NCI-H1092 treated with DMSO at 0.1 percent for 48 hours (cell line): Measurements from ENCODE around the gene CALR.
"Not testable (repeated sequence)": the region's sequence is repeated elsewhere in the genome, so short reads cannot be mapped to it uniquely, and the experiment has no call there.

Source experiments
- DNase-seq: peaks from one replicate; lab custom pipeline; 2025; lab: John Stamatoyannopoulos, UW

CALR gene

DNA sequence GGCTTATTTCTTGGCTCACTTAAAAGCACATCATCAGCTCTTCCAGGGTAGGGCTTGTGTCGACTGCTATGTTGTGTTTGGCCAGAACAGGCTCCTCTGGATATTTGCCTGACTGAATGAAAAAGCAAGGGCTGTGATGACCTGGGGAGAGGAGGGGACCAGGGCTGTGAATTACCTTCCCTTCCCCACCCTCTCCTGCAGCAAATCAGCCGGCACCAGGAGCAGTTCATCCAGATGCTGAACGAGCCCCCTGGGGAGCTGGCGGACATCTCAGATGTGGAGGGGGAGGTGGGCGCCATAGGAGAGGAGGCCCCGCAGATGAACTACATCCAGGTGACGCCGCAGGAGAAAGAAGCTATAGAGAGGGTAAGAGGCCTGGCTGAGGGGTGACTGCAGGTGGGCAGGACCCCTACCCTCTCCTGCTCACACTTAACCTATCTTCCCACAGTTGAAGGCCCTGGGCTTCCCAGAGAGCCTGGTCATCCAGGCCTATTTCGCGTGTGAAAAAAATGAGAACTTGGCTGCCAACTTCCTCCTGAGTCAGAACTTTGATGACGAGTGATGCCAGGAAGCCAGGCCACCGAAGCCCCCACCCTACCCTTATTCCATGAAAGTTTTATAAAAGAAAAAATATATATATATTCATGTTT, 14.2 kb downstream of the CALR start:
- peak; percentile 73 for DNase-seq

DNA sequence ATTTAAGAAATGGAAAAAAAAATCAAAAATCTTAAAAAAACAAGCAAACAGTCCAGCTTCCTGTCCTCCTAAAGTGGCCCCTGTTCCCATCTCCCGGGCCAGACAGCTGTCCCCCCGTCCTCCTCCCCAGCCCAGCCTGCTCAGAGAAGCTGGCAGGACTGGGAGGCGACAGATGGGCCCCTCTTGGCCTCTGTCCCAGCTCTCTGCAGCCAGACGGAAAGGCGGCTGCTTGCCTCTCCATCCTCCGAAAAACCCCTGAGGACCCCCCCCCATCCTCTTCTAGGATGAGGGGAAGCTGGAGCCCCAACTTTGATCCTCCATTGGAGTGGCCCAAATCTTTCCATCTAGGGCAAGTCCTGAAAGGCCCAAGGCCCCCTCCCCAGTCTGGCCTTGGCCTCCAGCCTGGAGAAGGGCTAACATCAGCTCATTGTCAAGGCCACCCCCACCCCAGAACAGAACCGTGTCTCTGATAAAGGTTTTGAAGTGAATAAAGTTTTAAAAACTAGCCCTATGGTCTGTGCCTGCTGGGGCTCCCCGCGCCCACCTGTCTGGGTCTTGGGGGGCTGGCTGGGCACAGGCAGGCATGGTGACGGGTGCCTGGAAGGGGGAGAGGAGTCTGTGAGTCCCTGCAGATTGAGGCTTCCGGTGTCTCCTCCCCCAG, 14.9 kb downstream of the CALR start:
- DNase-seq: peak; percentile 75

DNA sequence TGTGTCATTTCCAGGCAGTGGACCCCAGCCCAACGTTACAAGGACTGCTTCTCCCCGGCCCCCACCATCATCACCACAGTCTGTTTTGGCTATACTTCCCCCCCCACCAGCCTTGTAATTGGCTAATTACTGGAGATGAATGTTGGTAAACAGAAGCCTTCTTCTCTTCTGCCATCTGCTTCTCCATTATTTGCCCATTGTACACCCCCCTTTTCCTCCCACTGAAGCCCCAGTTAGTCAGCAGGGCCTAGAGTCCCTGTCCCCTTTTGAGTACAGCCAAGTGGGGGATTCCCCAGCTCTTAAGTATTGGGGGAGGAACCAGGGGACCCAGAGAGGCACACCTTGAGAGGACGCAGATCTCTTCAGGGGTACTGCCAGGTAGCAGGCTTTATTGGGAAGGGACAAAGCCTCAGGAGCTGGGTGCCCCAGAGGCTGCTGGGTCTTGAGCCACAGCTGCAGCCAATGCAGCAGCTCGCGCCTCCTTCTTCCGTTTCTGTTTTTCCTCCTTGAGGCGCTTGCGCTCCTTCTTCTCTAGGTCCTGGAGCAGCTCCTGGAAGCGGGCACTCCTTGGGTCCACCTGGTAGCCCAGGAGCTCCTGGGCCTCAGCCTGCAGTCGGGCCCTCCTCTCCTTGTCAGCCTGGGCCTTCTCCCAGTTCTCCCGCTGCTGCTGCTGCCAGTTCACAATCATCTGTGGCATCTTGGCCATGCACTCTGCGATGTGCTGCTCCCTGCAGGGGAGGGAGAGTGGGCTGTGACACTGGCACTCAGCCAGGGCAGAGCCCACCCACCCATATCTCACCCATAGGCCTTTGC, 15.6 kb downstream of the CALR start:
- peak; percentile 48 for DNase-seq

DNA sequence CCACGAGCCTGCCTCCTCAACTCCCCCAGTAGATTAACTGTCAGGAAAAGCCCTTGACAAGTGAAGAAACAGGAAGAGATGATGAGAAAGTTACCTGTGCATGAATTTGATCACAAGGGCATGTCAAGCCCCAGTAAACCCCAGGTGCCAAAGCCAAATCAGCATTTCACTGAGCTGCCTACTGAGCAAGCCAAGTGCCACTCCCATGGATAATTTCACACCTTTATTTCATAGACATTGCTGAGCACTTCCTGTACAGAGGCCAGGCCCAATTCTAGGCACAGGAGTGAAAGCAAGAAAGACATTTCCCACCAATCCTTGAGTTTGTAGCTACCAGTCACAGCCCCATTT, 16.2 kb downstream of the CALR start:
- no peak for DNase-seq

DNA sequence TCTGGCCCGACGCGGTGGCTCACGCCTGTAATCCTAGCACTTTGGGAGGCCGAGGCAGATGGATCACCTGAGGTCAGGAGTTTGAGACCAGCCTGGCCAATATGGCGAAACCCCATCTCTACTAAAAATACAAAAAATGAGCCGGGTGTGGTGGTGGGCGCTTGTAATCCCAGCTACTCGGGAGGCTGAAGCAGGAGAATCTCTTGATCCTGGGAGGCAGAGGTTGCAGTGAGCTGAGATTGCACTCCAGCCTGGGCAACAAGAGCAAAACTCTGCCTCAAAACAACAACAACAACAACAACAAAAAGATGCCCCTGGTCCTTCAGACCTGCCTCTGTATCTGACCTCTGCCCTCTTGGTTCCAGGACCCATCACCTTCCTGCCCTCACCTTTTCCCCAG, 17.2 kb downstream of the CALR start:
- not testable (repeated sequence) for DNase-seq

DNA sequence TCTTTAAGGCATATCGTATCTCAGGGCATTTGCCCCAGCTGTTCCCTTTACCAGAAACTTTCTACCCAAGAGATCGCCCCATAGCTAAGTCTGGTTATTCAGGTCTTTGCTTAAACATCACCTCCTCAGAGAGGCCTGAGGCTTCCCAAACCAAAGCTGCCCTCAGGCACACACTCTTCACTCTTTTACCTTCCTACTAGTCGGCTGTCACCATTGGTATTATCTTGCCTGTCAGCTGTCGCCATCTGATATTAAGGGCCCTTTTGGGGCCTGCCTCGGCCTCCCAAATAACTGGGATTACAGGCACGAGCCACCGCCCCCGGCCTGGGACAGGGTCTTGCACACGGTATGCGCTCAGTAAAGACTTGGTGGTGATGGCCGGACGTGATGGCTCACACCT, 17.6 kb downstream of the CALR start:
- DNase-seq: no peak

DNA sequence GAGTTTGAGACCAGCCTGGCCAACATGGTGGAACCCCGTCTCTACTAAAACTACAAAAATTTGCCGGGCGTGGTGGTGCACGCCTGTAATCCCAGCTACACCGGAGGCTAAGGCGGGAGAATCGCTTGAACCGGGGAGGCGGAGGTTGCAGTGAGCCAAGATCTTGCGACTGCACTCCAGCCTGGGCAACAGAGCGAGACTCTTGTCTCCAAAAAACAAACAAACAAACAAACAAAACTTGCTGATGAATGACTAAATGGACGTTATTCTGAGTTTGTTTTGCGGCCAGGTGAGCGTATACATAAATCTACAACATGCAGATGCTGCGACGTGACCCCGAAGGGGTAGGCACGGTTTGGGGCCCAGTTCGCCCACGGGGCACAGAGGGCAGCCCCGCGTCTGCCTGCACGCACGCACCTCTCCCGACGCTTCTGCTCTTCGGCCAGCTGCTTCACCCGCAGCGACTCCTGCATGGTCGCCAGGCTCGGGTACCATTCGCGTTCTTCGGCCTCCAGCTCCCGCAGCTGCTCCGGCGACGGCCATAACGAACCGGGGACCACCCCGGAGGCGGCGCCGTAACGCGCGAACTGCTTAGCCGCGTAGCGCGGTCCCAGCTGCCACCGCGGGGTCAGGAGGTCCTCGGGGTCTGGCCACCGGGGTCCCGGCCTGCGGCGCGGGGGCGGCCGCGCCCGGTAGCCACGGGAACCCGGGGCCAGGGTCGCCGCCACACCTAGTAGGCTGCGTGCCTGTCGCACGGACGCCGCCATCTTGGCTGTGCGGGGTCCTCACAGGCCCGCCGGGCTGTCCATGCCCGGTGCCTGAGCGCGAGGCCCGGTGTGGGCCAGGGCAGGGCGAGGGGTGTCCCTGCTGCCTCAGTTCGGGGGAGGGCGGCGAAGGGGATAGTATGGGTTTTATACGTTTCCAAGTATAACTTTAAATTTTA, 18.3 kb downstream of the CALR start, which contains the start of gene GADD45GIP1:
TSS of gene GADD45GIP1 (minus strand) at position 778 of the 943 bp plus-strand sequence. CDS start at position 767, 11 bp downstream.
- peak; percentile 69 for DNase-seq

DNA sequence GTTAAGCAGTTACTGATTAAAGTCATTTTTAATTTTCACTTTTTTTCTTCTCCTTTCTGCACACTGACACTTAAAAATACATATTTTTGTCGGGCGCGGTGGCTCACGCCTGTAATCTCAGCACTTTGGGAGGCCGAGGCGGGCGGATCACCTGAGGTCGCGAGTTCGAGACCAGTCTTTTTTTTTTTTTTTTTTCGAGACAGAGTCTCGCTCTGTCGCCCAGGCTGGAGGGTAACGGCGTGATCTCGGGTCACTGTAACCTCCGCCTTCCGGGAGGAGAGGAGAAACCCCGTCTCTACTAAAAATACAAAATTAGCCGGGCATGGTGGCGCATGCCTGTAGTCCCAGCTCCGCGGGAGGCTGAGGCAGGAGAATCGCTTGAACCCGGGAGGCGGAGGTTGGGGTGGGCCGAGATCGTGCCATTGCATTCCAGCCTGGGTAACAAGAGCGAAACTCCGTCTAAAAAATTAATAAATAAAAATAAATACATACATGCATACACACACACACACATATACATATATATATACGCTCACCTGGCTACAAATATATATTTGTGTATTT, 19.1 kb downstream of the CALR start:
- not testable (repeated sequence) for DNase-seq

DNA sequence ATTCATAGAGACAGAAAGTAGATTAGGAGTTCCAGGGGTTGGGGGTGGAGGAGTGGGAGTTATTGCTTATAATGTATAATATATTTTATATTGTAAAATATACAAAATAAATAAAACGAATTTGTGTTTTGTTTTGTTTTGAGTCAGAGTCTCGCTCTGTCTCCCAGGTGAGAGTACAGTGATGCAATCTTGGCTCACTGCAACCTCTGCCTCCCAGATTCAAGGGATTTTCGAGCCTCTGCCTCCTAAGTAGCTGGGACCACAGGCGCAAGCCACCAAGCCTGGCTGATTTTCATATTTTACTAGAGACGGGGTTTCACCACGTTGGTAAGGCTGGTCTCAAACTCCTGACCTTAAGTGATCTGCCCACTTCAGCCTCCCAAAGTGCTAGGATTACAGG, 21.1 kb downstream of the CALR start:
- no peak for DNase-seq

DNA sequence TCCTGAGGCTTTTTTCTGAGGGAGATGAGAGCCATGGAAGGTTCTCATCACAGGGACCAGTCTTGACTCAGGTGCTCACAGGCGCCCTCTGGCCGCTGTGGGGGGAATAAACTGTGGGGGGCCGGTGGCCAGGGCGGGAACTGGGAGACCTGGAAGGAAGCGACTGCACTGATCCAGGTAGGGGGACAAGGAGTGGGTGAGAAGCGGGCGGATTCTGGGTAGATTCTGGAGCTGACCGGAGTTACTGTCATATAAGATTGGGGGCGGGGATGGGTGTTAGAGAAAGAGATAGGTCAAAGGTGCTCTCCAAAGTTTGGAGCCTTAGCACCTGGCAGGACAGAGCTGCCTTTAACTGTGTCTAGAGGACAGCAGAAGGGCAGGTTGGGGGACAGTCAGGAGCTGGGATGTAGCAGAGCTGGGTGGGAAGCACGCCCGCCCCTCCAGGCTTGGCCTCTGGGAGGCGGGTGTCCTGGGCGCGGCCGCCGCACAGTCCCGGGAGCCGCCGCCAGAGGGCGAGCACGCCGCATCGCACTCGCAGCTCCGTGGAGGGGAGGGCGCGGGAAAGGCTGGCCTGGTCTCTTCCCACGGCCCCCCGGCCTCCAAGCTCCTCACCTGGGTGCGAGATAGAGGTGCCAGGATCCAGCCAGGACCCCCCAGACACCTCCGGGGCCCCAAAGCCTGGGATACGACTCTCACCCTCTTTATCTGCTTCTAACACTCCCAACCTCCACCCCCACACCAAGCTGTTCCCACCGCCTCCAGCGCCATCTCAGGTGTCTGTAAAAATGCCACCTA, 26.8 kb downstream of the CALR start:
- peak; percentile 83 for DNase-seq

DNA sequence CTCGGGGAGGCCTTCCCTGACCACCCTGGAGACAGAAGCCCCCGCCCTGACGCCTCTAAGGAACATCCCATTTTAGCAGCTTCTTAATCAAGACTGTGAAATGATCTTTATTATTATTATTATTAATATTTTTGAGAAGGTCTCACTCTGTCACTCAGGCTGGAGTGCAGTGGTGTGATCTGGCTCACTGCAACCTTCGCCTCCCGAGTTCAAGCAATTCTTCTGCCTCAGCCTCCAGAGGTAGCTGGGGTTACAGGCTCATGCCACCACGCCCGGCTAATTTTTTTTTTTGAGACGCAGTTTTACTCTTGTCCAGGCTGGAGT, 27.4 kb downstream of the CALR start:
- DNase-seq: no peak

DNA sequence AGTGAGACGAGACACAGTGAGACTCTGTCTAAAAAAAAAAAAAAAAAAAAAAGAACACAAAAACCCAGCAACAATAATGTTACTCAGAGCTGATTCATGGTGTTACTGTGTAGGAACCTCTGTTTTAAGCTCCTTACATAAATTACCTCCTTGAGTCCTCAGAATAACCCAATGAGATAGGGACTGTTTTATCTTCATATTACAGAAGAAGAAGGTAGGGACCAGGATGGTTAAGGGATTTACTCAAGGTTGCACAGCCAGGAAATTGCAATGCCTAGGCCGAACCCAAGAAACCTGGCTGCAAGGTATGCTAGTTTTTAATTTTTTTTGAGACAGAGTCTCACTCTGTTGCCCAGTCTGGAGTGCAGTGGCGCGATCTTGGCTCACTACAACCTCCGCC, 29.5 kb downstream of the CALR start:
- DNase-seq: no peak

DNA sequence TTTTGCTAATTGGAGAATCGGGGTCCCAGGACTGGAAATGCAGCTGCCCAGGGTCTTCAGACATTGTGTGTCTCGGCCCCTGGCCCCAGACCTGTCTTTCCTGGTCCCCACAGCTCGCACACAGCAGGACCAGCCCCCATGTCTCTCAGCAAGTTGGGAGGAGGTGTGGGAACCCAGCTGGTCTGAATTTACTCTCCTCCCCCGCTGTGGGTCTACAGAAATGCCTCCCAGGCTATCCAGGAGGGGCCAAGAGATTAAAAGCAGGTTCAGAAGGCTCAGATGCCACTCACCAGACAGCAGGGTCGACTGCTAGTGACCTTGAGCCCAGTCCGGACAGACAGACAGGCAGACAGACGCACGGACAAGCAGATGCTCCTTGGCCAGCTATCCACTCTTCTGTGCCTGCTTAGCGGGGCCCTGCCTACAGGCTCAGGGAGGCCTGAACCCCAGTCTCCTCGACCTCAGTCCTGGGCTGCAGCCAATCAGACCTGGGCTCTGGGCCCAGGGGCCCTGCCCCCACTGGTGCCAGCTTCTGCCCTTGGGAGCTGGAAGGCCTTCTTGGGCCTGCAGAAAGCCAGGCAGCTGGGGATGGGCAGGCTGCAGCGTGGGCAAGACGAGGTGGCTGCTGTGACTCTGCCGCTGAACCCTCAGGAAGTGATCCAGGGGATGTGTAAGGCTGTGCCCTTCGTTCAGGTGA, 31.0 kb downstream of the CALR start, which contains the start of gene DAND5:
TSS of gene DAND5 (plus strand) at position 285 of the 697 bp plus-strand sequence. CDS start at position 370, 85 bp downstream.
- DNase-seq: peak; percentile 42

DNA sequence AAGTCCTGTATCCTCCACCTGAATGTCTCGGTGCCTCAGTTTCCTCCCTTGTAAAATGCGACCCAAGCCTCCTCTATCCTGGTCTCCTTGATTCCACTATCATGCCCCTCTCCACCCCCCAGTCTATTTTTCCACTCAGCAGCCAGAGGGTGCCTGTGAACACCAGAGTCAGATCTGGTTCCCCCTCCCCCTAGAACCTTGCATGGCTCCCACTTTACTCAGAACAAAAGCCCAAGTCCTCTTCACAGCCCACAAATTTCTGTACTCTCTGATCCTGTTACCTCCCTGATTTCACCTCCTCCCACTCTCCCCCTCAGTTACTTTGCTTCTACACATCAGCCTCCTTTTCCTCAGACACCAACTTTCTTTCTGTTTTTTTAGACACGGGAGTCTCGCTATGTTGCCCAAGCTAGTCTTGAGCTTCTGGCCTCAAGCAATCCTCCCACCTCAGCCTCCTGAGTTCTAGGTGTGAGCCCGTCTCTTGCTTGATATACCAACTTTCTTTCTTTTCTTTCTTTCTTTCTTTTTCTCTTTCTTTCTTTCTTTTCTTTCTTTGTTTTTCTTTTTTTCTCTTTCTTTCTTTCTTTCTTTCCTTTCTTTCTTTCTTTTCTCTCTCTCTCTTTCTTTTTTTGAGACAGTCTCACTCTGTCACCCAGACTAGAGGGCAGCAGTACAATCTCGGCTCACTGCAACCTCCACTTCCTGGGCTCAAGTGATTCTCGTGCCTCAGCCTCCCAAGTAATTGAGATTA, 31.8 kb downstream of the CALR start:
- DNase-seq: no peak

DNA sequence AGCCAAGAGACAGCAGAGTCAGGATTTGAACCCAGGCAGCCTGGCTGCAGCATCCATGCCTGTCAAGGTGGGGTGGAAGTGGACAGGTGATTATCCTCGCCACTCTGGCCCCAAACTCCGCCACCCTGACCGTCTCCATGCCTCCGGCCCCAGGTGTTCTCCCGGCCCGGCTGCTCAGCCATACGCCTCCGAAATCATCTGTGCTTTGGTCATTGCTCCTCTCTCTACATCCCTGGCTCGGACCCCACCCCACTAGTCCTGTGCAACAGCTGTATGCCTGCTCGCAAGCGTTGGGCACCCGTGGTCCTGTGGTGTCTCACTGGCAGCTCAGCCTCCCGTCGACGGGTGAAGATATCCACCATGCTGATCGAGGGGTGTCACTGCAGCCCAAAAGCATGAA, 34.8 kb downstream of the CALR start:
- DNase-seq: no peak

DNA sequence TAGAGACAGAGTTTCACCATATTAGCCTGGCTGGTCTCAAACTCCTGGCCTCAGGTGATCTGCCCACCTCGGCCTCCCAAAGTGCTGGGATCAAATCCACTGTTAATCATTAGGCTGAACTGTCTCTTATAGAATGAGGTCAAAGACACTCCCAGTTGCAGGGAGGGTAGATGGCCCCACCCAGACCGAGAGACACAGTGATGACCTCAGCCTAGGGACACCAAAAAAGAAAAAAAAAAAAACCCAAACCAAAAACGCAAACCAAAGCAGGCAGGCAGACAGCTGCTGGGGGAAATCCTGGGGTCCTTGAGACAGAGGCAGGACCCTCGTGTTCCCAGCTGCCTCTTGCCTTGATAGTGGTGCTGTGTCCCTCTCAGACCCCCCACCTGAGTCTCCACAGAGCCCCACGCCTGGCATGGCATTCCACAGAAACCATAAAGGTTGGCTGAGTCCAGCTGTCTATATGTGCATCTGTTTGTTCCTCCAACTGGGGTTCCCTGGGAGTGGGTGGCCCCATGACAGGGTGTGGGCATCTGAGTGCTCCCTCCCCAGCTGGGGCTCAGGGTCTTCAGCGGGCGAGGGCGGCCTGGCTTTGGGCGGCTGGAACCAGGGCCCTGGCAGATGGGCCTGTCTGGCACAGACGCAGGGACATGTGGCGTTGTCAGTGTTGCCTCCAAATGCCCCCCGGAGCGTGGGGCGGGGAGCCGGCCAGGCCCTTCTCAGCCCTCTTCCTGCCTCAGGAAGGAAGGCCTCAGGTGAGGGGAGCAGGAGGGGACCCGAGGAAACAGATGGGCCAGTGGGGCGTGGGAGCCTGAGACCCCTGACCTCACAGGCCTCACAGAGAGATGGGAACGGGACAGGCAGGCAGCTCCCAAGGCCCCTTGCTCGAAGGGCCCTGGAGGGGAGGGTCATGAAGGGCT, 36.2 kb downstream of the CALR start:
- peak; percentile 31 for DNase-seq

DNA sequence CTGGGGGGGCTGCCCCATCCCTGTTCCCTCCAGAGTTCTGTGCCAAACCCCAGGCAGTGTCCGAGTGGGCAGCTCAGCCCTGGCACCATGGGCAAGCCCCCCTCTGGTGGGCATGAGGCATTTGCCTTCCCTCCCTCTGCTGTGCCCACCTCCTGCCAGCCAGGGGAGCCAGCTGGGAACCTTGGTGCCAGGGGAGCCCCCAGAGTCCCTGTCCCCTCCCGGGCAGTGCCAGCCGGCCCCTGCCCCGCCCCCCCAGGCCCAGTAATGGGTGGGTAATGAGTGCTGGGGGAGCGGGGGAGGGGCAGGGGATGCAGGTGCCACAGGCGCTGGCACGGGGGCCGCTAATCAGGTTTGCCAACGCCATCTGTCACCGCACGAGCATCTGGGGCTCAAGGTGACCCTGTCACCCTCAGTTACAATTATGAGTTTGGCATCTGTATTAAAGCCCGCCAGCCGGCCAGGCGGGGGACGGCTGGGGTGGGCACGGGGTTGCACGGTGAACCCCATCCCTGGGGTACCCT, 36.9 kb downstream of the CALR start:
- peak; percentile 29 for DNase-seq

DNA sequence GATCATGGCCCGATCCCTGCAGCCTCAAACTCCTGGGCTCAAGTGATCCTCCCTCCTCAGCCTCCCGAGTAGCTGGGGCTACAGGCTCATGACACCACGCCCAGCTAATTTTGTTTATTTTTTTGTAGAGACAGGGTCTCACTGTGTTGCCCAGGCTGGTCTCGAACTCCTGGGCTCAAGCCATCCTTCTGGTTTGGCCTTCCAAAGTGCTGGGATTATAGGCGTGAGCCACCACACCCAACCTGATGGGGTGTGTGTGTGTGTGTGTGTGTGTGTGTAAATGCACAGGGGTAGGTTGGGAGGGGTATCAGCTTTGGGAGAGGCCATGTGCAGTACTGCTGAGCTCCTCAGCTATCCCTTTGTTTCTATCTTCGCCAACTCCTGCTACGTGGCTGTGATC, 37.7 kb downstream of the CALR start:
- not testable (repeated sequence) for DNase-seq
